ENCODE measurements around the gene MAN2B2.
A peak's percentile ranks its signal among the peaks of the same experiment; 100 is the strongest.
"Not testable (repeated sequence)": the region's sequence is repeated elsewhere in the genome, so short reads cannot be mapped to it uniquely, and the experiment has no call there.

The MAN2B2 gene

GRCh38 chr4:6618386-6619115 lies 43.6 kb downstream of the MAN2B2 start:
- no peak for DNase-seq

- DNase-seq = no peak
Measured at GRCh38 chr4:6619116-6619465, 44.1 kb downstream of the MAN2B2 start.

GRCh38 chr4:6619466-6620255 lies 44.7 kb downstream of the MAN2B2 start:
- DNase-seq = no peak

GRCh38 chr4:6620296-6620695 lies 45.3 kb downstream of the MAN2B2 start:
- DNase-seq = no peak

- no peak for DNase-seq
Measured at GRCh38 chr4:6620891-6621555, 46.0 kb downstream of the MAN2B2 start.

GRCh38 chr4:6621556-6621927 lies 46.6 kb downstream of the MAN2B2 start:
- DNase-seq = no peak

GRCh38 chr4:6622744-6623143 lies 47.8 kb downstream of the MAN2B2 start:
- no peak for DNase-seq

GRCh38 chr4:6625256-6625655 lies 50.3 kb downstream of the MAN2B2 start:
- no peak for DNase-seq

- no peak for DNase-seq
Measured at GRCh38 chr4:6626066-6626465, 51.1 kb downstream of the MAN2B2 start.

- DNase-seq = no peak
Measured at GRCh38 chr4:6627832-6628231, 52.8 kb downstream of the MAN2B2 start.

GRCh38 chr4:6628484-6628883 lies 53.5 kb downstream of the MAN2B2 start:
- not testable (repeated sequence) for DNase-seq

GRCh38 chr4:6632125-6632524 lies 57.1 kb downstream of the MAN2B2 start:
- DNase-seq = no peak

GRCh38 chr4:6633091-6633906 lies 58.3 kb downstream of the MAN2B2 start:
- peak; percentile 34 for DNase-seq

GRCh38 chr4:6634746-6635145 lies 59.8 kb downstream of the MAN2B2 start:
- no peak for DNase-seq

GRCh38 chr4:6639137-6639680 lies 64.2 kb downstream of the MAN2B2 start:
- DNase-seq = no peak

GRCh38 chr4:6640292-6641163 lies 65.5 kb downstream of the MAN2B2 start, which contains the start of gene MRFAP1:
TSS of gene MRFAP1 (plus strand) at chr4:6640685. CDS start at chr4:6640863, 178 bp downstream.
- DNase-seq = peak; percentile 86

- peak; percentile 32 for DNase-seq
Measured at GRCh38 chr4:6641164-6641970, 66.4 kb downstream of the MAN2B2 start.

- DNase-seq = no peak
Measured at GRCh38 chr4:6641971-6642320, 67.0 kb downstream of the MAN2B2 start.

- DNase-seq = no peak
Measured at GRCh38 chr4:6643141-6643847, 68.3 kb downstream of the MAN2B2 start.
